Mesenchymal stem cell (in vitro differentiated cells and primary cell): Measurements from ENCODE around the gene RYK.

Experiments
- DNase-seq: peaks from one replicate; pipeline ENCODE4 v3.0.0-alpha.2; 2013
- H2AFZ ChIP-seq: one replicate; pipeline ENCODE4 v1.6.1; 2013; ENCODE audit warnings: low read depth, mild to moderate bottlenecking, control low read depth, inconsistent platforms, low read length, moderate library complexity
- H2AK5ac ChIP-seq: 2 replicates; pipeline ENCODE4 v1.6.1; 2013; ENCODE audit warnings: low read length, moderate library complexity, mild to moderate bottlenecking, inconsistent platforms; ENCODE audit not compliant: severe bottlenecking
- H2BK120ac ChIP-seq: one replicate; pipeline ENCODE4 v1.6.1; 2013; ENCODE audit warnings: low read depth, mild to moderate bottlenecking, inconsistent platforms, low read length, moderate library complexity
- H2BK12ac ChIP-seq, 2 experiments: one replicate each; pipeline ENCODE4 v1.6.1; 2013; ENCODE audit warnings: inconsistent platforms in 2 of 2, low read length in 2 of 2, mild to moderate bottlenecking in 2 of 2, moderate library complexity in 2 of 2, control low read depth in 1 of 2
- H2BK15ac ChIP-seq: one replicate; pipeline ENCODE4 v1.6.1; 2013; ENCODE audit warnings: mild to moderate bottlenecking, low read depth, inconsistent platforms; ENCODE audit not compliant: poor library complexity, severe bottlenecking
- H2BK5ac ChIP-seq: 2 replicates; pipeline ENCODE4 v1.6.1; 2013; ENCODE audit warnings: low read depth, mild to moderate bottlenecking, low read length, control low read depth, inconsistent platforms; ENCODE audit not compliant: poor library complexity, severe bottlenecking
- H3K14ac ChIP-seq, 2 experiments: one replicate each; pipeline ENCODE4 v1.6.1; 2013; ENCODE audit warnings: inconsistent platforms in 2 of 2, low read length in 2 of 2, control low read depth in 1 of 2, mild to moderate bottlenecking in 1 of 2, moderate library complexity in 1 of 2
- H3K18ac ChIP-seq, 2 experiments: one replicate each; pipeline ENCODE4 v1.6.1; 2013; ENCODE audit warnings: inconsistent platforms in 2 of 2, low read length in 2 of 2, control low read depth in 1 of 2, low read depth in 1 of 2, mild to moderate bottlenecking in 1 of 2
- H3K23ac ChIP-seq, 2 experiments: one replicate each; pipeline ENCODE4 v1.6.1; 2013; ENCODE audit warnings: inconsistent platforms in 2 of 2, low read length in 2 of 2, mild to moderate bottlenecking in 2 of 2, moderate library complexity in 2 of 2, control low read depth in 1 of 2
- H3K27ac ChIP-seq: 2 replicates; pipeline ENCODE4 v1.5.1; 2013; ENCODE audit warnings: mild to moderate bottlenecking, moderate library complexity, low read length, control low read depth, inconsistent platforms; ENCODE audit not compliant: poor library complexity, severe bottlenecking
- H3K27me3 ChIP-seq, 2 experiments: 2 replicates each; pipeline versions ENCODE4 v1.6.1 to v1.7.0; 2013; ENCODE audit warnings: low read length in 2 of 2, mild to moderate bottlenecking in 2 of 2, moderate library complexity in 2 of 2, control low read depth in 1 of 2, inconsistent platforms in 1 of 2; ENCODE audit not compliant: control insufficient read depth in 1 of 2, insufficient read depth in 1 of 2
- H3K36me3 ChIP-seq, 2 experiments: 2 replicates each; pipeline versions ENCODE4 v1.6.1 to v1.7.0; 2013; ENCODE audit warnings: low read length in 2 of 2, control low read depth in 1 of 2, inconsistent platforms in 1 of 2, low read depth in 1 of 2, mild to moderate bottlenecking in 1 of 2; ENCODE audit not compliant: insufficient read depth in 2 of 2, control insufficient read depth in 1 of 2
- H3K4ac ChIP-seq, 2 experiments: one replicate each; pipeline ENCODE4 v1.6.1; 2013; ENCODE audit warnings: inconsistent platforms in 2 of 2, low read length in 2 of 2, mild to moderate bottlenecking in 2 of 2, moderate library complexity in 2 of 2, control low read depth in 1 of 2, low read depth in 1 of 2
- H3K4me1 ChIP-seq: 2 replicates; pipeline ENCODE4 v1.6.1; 2013; ENCODE audit warnings: low read depth, low read length, control low read depth; ENCODE audit not compliant: control insufficient read depth, insufficient read depth
- H3K4me2 ChIP-seq: 2 replicates; pipeline ENCODE4 v1.6.1; 2013; ENCODE audit warnings: low read length, mild to moderate bottlenecking, inconsistent platforms; ENCODE audit not compliant: poor library complexity, severe bottlenecking
- H3K4me3 ChIP-seq, 2 experiments: 2 replicates each; pipeline versions ENCODE4 v1.5.1 to v1.7.0; 2013; ENCODE audit warnings: low read length in 2 of 2, mild to moderate bottlenecking in 2 of 2, control low read depth in 1 of 2, low read depth in 1 of 2; ENCODE audit not compliant: insufficient read depth in 1 of 2
- H3K79me1 ChIP-seq: replicated peaks from 2 replicates; pipeline ENCODE4 v1.6.1; 2013; ENCODE audit warnings: mild to moderate bottlenecking, control low read depth, low read length, inconsistent platforms; ENCODE audit not compliant: poor library complexity, severe bottlenecking
- H3K9ac ChIP-seq: 2 replicates; pipeline ENCODE4 v1.7.0; 2013; ENCODE audit warnings: mild to moderate bottlenecking, low read length, moderate library complexity
- H3K9me3 ChIP-seq: 2 replicates; pipeline ENCODE4 v1.7.0; 2013; ENCODE audit warnings: mild to moderate bottlenecking, low read length; ENCODE audit not compliant: control insufficient read depth
- H4K8ac ChIP-seq: one replicate; pipeline ENCODE4 v1.6.1; 2013; ENCODE audit warnings: inconsistent platforms, mild to moderate bottlenecking, low read length, moderate library complexity
- H4K91ac ChIP-seq: one replicate; pipeline ENCODE4 v1.6.1; 2013; ENCODE audit warnings: mild to moderate bottlenecking, low read length, inconsistent platforms
- WGBS: methylation state at CpG from one replicate; pipeline ENCODE4 v1.1.7; 2013; ENCODE audit warnings: mixed read lengths; 5-methylcytosine and 5-hydroxymethylcytosine counted together

RYK gene

GRCh38 chr3:134212967-134213665 lies 37.5 kb downstream of the RYK start:
- Histone ChIP-seq H4K91ac (no peak overlapping the region), H2BK15ac (no peak overlapping the region), H3K27ac (no peak overlapping the region), H2BK5ac (no peak overlapping the region), H3K36me3 (peaks cover 4 to 42% of the 10 kb centered on the region in 2 experiments), H2AFZ (no peak overlapping the region), H3K4me3 (no peak overlapping the region), H2AK5ac (no peak overlapping the region), H3K79me1 (peaks cover 36% of the 10 kb centered on the region), H2BK12ac (no peak overlapping the region), H3K9me3 (no peaks in the 10 kb centered on the region), H3K27me3 (no peaks in the 10 kb centered on the region), H3K4me1 (no peaks in the 10 kb centered on the region), H3K18ac (no peak overlapping the region), H3K9ac (no peak overlapping the region), H2BK120ac (no peak overlapping the region), H3K23ac (no peak overlapping the region), H3K4ac (no peak overlapping the region), H4K8ac (no peak overlapping the region), H3K4me2 (no peak overlapping the region), H3K14ac (no peak overlapping the region)
- WGBS = 19% methylated on average over 3 of the region's 3 CpGs
- peak; percentile 72 for DNase-seq

GRCh38 chr3:134211797-134212196 lies 38.9 kb downstream of the RYK start:
- Histone ChIP-seq H3K23ac (no peak overlapping the region), H3K9ac (peak overlapping the region; percentile 26), H3K4me3 (no peak overlapping the region), H3K36me3 (peaks cover 4 to 47% of the 10 kb centered on the region in 2 experiments), H3K18ac (no peak overlapping the region), H2BK12ac (no peak overlapping the region), H3K79me1 (peaks cover 32% of the 10 kb centered on the region), H4K91ac (no peak overlapping the region), H3K4me2 (no peak overlapping the region), H2BK15ac (no peak overlapping the region), H3K14ac (no peak overlapping the region), H2BK120ac (no peak overlapping the region), H2AK5ac (no peak overlapping the region), H3K9me3 (no peaks in the 10 kb centered on the region), H3K27me3 (no peaks in the 10 kb centered on the region), H4K8ac (no peak overlapping the region), H2BK5ac (no peak overlapping the region), H2AFZ (no peak overlapping the region), H3K4me1 (no peaks in the 10 kb centered on the region), H3K27ac (no peak overlapping the region), H3K4ac (no peak overlapping the region)
- peak; percentile 65 for DNase-seq
- WGBS = 66% methylated on average over 2 of the region's 2 CpGs

GRCh38 chr3:134205451-134205850 lies 45.2 kb downstream of the RYK start:
- no peak overlapping the region for H2BK120ac ChIP-seq

GRCh38 chr3:134201201-134202130 lies 49.2 kb downstream of the RYK start:
- no peak overlapping the region for H3K4ac ChIP-seq
- H3K9ac ChIP-seq = no peak overlapping the region
- no peak overlapping the region for H2AK5ac ChIP-seq
- no peaks in the 10 kb centered on the region for H3K9me3 ChIP-seq
- no peak overlapping the region for H2BK5ac ChIP-seq
- H3K14ac ChIP-seq = no peak overlapping the region
- peak overlapping the region; percentile 60 for H3K27ac ChIP-seq
- no peak overlapping the region for H2BK12ac ChIP-seq
- H3K36me3 ChIP-seq = peaks cover 7 to 60% of the 10 kb centered on the region in 2 experiments
- H3K18ac ChIP-seq = no peak overlapping the region
- H2BK120ac ChIP-seq = no peak overlapping the region
- no peak overlapping the region for H4K8ac ChIP-seq
- no peak overlapping the region for H3K23ac ChIP-seq
- no peak overlapping the region for H3K4me3 ChIP-seq
- no peak overlapping the region for H4K91ac ChIP-seq
- no peak overlapping the region for H2BK15ac ChIP-seq
- no peak overlapping the region for H3K4me2 ChIP-seq
- peak; percentile 83 for DNase-seq
- H3K4me1 ChIP-seq = peaks cover 1% of the 10 kb centered on the region
- H3K79me1 ChIP-seq = peaks cover 24% of the 10 kb centered on the region
- no peaks in the 10 kb centered on the region for H3K27me3 ChIP-seq
- no peak overlapping the region for H2AFZ ChIP-seq
- 66% methylated on average over 7 of the region's 8 CpGs for WGBS

More at GRCh38 chr3:134205451-134205850, 45.2 kb downstream of the RYK start:
- no peaks in the 10 kb centered on the region for H3K27me3 ChIP-seq
- H3K4me1 ChIP-seq = no peaks in the 10 kb centered on the region
- no peak overlapping the region for H2AFZ ChIP-seq
- H3K9me3 ChIP-seq = no peaks in the 10 kb centered on the region
- no peak for DNase-seq
- no peak overlapping the region for H3K27ac ChIP-seq
- over 99% methylated on average over 3 of the region's 4 CpGs for WGBS
- H3K36me3 ChIP-seq = peaks cover 0 to 69% of the 10 kb centered on the region in 2 experiments
- no peak overlapping the region for H3K23ac ChIP-seq
- no peak overlapping the region for H3K18ac ChIP-seq
- H4K8ac ChIP-seq = no peak overlapping the region
- no peak overlapping the region for H3K4me2 ChIP-seq
- no peak overlapping the region for H2AK5ac ChIP-seq
- peaks cover 20% of the 10 kb centered on the region for H3K79me1 ChIP-seq
- H4K91ac ChIP-seq = no peak overlapping the region
- no peak overlapping the region for H2BK12ac ChIP-seq
- H3K9ac ChIP-seq = no peak overlapping the region
- no peak overlapping the region for H3K14ac ChIP-seq
- H2BK15ac ChIP-seq = no peak overlapping the region
- H2BK5ac ChIP-seq = no peak overlapping the region
- no peak overlapping the region for H3K4ac ChIP-seq
- H3K4me3 ChIP-seq = no peak overlapping the region
